B cell (primary cell): ENCODE results near the gene HDAC9. TPM values are rescaled to one million over a fixed set of nuclear protein-coding genes. Genes with fewer than 3 reads are reported as not detected.

Experiments
- ATAC-seq: fragments of 200-7000 bp; cut with Tn5 transposase; one replicate; pipeline ENCODE4 v1.10.0; 2021; ENCODE audit warnings: low read depth, mild to moderate bottlenecking, moderate number of reproducible peaks, moderate library complexity
- CTCF ChIA-PET: fragments of 350-600 bp; sonication (Branson Sonifier 250); formaldehyde crosslinking; loops from one replicate; lab custom pipeline; 2021; ENCODE audit warnings: antibody characterized with exemption, inconsistent platforms; lab: Charles Lee
- POLR2A ChIA-PET: fragments of 350-600 bp; sonication (Branson Sonifier 250); formaldehyde crosslinking; loops from one replicate; lab custom pipeline; 2021; ENCODE audit warnings: antibody characterized with exemption; lab: Charles Lee
- DNase-seq: peaks from one replicate; pipeline ENCODE4 v3.0.0; 2013
- H2AFZ ChIP-seq: 2 replicates; pipeline ENCODE4 v1.6.1; 2012; ENCODE audit warnings: mild to moderate bottlenecking, low read depth, low read length; ENCODE audit not compliant: insufficient read depth, poor library complexity, severe bottlenecking
- H3K27ac ChIP-seq, 2 donors: 1 replicate in 1 of 2; 2 replicates in 1 of 2; pipeline ENCODE4 v1.5.1; 2012 to 2013; ENCODE audit warnings: low read length in 2 of 2, mild to moderate bottlenecking in 2 of 2, moderate library complexity in 1 of 2
- H3K27me3 ChIP-seq, 4 experiments: fragments of 200-600 bp in 1 of 4; sonication (generic) in 1 of 4; replicated peaks in 1 of 4; 1 replicate in 2 of 4; 2 replicates in 2 of 4; pipeline versions ENCODE4 v1.6.1 to v1.7.0; 2013 to 2016; ENCODE audit warnings: low read length in 3 of 4, mild to moderate bottlenecking in 2 of 4, mixed read lengths in 1 of 4, moderate library complexity in 1 of 4; ENCODE audit not compliant: insufficient read depth in 4 of 4, control insufficient read depth in 3 of 4; ENCODE audit errors: control extremely low read depth in 1 of 4
- H3K36me3 ChIP-seq, 2 experiments: replicated peaks in 1 of 2; 1 replicate in 1 of 2; 2 replicates in 1 of 2; pipeline versions ENCODE4 v1.6.1 to v1.7.1; 2013; ENCODE audit warnings: low read length in 1 of 2; ENCODE audit not compliant: insufficient read depth in 2 of 2, control insufficient read depth in 1 of 2; ENCODE audit errors: control extremely low read depth in 1 of 2, extremely low read depth in 1 of 2
- H3K4me1 ChIP-seq, 2 donors: fragments of 200-600 bp in 1 of 2; sonication (generic) in 1 of 2; 1 replicate in 1 of 2; 2 replicates in 1 of 2; pipeline versions ENCODE4 v1.5.1 to v1.6.1; 2013 to 2017; ENCODE audit warnings: low read length in 2 of 2; ENCODE audit not compliant: control insufficient read depth in 2 of 2, insufficient read depth in 2 of 2
- H3K4me2 ChIP-seq: replicated peaks from 2 replicates; pipeline ENCODE3; 2012; ENCODE audit warnings: mild to moderate bottlenecking, low read depth, low read length; ENCODE audit not compliant: poor library complexity, severe bottlenecking
- H3K4me3 ChIP-seq, 5 experiments: fragments of 200-600 bp in 1 of 5; sonication (generic) in 1 of 5; 1 replicate in 3 of 5; 2 replicates in 2 of 5; pipeline versions ENCODE4 v1.5.1 to v1.7.0; 2011 to 2016; ENCODE audit warnings: low read length in 4 of 5, mild to moderate bottlenecking in 4 of 5, low read depth in 2 of 5, control low read depth in 1 of 5, moderate library complexity in 1 of 5; ENCODE audit not compliant: insufficient read depth in 1 of 5; ENCODE audit errors: control extremely low read depth in 1 of 5, extremely low read depth in 1 of 5
- H3K79me2 ChIP-seq: fragments of 200-600 bp; sonication (generic); one replicate; pipeline ENCODE4 v1.6.0; 2016; ENCODE audit warnings: low read length; ENCODE audit not compliant: control insufficient read depth, insufficient read depth
- H3K9ac ChIP-seq: fragments of 200-600 bp; sonication (generic); 2 replicates; pipeline ENCODE4 v1.6.1; 2017; ENCODE audit warnings: mild to moderate bottlenecking, low read length, moderate library complexity
- H3K9me3 ChIP-seq, 3 donors: one replicate each; pipeline versions ENCODE4 v1.6.1 to v1.7.1; 2013; ENCODE audit warnings: low read length in 2 of 3; ENCODE audit not compliant: control insufficient read depth in 2 of 3, insufficient read depth in 1 of 3; ENCODE audit errors: control extremely low read depth in 1 of 3
- H4K20me1 ChIP-seq: 2 replicates; pipeline ENCODE4 v1.6.0; 2012; ENCODE audit warnings: mild to moderate bottlenecking, low read length; ENCODE audit not compliant: insufficient read depth, control insufficient read depth, poor library complexity, severe bottlenecking
- H3K27ac Mint-ChIP-seq: one replicate; pipeline ENCODE4 v1.8.0; 2021; ENCODE audit warnings: mixed read lengths
- H3K27me3 Mint-ChIP-seq: one replicate; pipeline ENCODE4 v1.8.0; 2021; ENCODE audit warnings: mixed read lengths
- H3K4me1 Mint-ChIP-seq: one replicate; pipeline ENCODE4 v1.8.0; 2021; ENCODE audit warnings: mixed read lengths
- H3K4me3 Mint-ChIP-seq: one replicate; pipeline ENCODE4 v1.8.0; 2021; ENCODE audit warnings: mixed read lengths
- H3K9me3 Mint-ChIP-seq: one replicate; pipeline ENCODE4 v1.8.0; 2022; ENCODE audit warnings: mixed read lengths; ENCODE audit not compliant: insufficient read depth
- CTCF ChIP-seq: fragments of 200-600 bp; IDR thresholded peaks from one replicate; pipeline ENCODE4 v1.8.0; 2022; ENCODE audit warnings: antibody characterized with exemption, mild to moderate bottlenecking
- EZH2 ChIP-seq: IDR thresholded peaks from 2 replicates; pipeline ENCODE4 v1.6.1; 2012; ENCODE audit warnings: borderline replicate concordance, low read depth, mild to moderate bottlenecking, moderate library complexity, low read length; ENCODE audit not compliant: insufficient read depth, poor library complexity, severe bottlenecking
- WGBS: methylation state at CpG from one replicate; pipeline ENCODE4 v1.1.5; 2013; ENCODE audit warnings: missing lambda C conversion rate; ENCODE audit not compliant: insufficient coverage; 5-methylcytosine and 5-hydroxymethylcytosine counted together
- intact Hi-C: fragments of 100-400 bp; cut with micrococcal nuclease; formaldehyde crosslinking; loops from one replicate; pipeline ENCODE4 v1.10.0; 2022
- polyA plus RNA-seq: library from polyadenylated mRNA; depleted of rRNA; stranded (reverse); fragments of >200 nt; gene quantifications from 2 replicates; pipeline ENCODE4 v1.2.3, GENCODE V29; 2012
- total RNA-seq, 2 donors: library from RNA; stranded (reverse); fragments of 120-200 nt in 1 of 2; gene quantifications; 1 replicate in 1 of 2; 2 replicates in 1 of 2; pipeline versions ENCODE4 v1.2.3 to v1.2.4, GENCODE V29; 2013 to 2022

Gene HDAC9
- total and polyA plus RNA-seq, 2 donors (not counting 1 experiment from before 2014, with no cell fraction given): 49.1 to 64.8 TPM

GRCh38 chr7:18778594-18778993 lies 283.0 kb downstream of the HDAC9 start:
- Mint-ChIP-seq H3K4me1 (no peaks in the 10 kb centered on the region), H3K4me3 (no peak overlapping the region), H3K9me3 (no peaks in the 10 kb centered on the region), H3K27me3 (no peaks in the 10 kb centered on the region), H3K27ac (no peak overlapping the region)
- Histone ChIP-seq H3K36me3 (no peaks in the 10 kb centered on the region), H3K27me3 (no peaks in the 10 kb centered on the region), H4K20me1 (no peaks in the 10 kb centered on the region), H3K27ac (no peak overlapping the region), H3K4me3 (no peak overlapping the region), H3K9me3 (no peaks in the 10 kb centered on the region), H3K9ac (no peak overlapping the region), H2AFZ (no peak overlapping the region), H3K4me2 (no peak overlapping the region), H3K79me2 (no peaks in the 10 kb centered on the region), H3K4me1 (no peaks in the 10 kb centered on the region)
- TF ChIP-seq EZH2: no peak
- no peak for TF ChIP-seq CTCF
- DNase-seq: no peak
- ChIA-PET POLR2A (no interaction called here), CTCF (no interaction called here)
- intact Hi-C loops: no loop called here
- WGBS: no CpG with 5 or more reads among the region's 3 CpGs
- ATAC-seq: no peak

GRCh38 chr7:18780266-18780665 lies 284.7 kb downstream of the HDAC9 start:
- no peaks in the 10 kb centered on the region for H3K27me3 Mint-ChIP-seq
- intact Hi-C loops: no loop called here
- Histone ChIP-seq H3K27ac (no peak overlapping the region), H3K36me3 (no peaks in the 10 kb centered on the region), H3K27me3 (no peaks in the 10 kb centered on the region), H3K9me3 (no peaks in the 10 kb centered on the region), H4K20me1 (no peaks in the 10 kb centered on the region), H3K79me2 (no peaks in the 10 kb centered on the region), H3K4me2 (no peak overlapping the region), H3K4me1 (no peaks in the 10 kb centered on the region), H3K4me3 (no peak overlapping the region), H2AFZ (no peak overlapping the region), H3K9ac (no peak overlapping the region)
- H3K4me3 Mint-ChIP-seq: no peak overlapping the region
- ATAC-seq: no peak
- TF ChIP-seq EZH2 (no peak), CTCF (no peak)
- H3K27ac Mint-ChIP-seq: no peak overlapping the region
- no peaks in the 10 kb centered on the region for H3K4me1 Mint-ChIP-seq
- H3K9me3 Mint-ChIP-seq: no peaks in the 10 kb centered on the region
- POLR2A ChIA-PET: no interaction called here
- no peak for DNase-seq
- CTCF ChIA-PET: no interaction called here
